ENCODE data around the gene VPS37C. TPM values are rescaled to one million over a fixed set of nuclear protein-coding genes. Genes with fewer than 3 reads are reported as not detected.

VPS37C gene
- total RNA-seq, 4 donors from 2014 or later, result 26.4 to 36.3 (median 35.7) TPM

DNA sequence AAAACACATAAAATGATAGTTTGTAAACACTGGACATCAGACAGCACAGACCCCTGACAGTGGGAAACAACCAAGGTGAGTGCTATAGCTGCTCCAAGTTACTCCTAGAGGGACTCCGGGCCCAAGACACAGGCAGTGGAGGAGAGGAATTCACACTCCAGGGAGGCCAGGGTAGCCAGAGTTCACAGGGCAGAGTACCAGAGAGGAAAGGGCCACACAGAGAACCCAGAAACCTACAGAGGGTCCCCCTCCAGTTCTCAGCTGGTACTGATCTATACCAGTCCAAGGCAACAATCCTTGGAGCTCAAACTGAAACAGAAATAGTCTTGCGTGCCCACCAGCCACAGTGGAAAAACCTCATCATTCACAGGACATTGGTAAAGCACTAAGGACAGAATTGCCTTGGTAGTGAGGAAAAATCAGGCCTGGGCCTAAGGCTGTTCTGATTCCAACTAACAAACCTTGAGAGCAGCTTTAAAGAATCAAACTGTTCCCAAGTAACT, 7.6 kb downstream of the VPS37C start:
- DNase-seq (ENCODE audit: low spot score in 2 of 2), result no peak
- WGBS, result 73% methylated on average over 2 of the region's 2 CpGs
- Histone ChIP-seq H3K36me3 (peaks cover 3% of the 10 kb centered on the region), H3K27me3 (no peaks in the 10 kb centered on the region), H3K27ac (peak overlapping the region; percentile 67), H3K9me3 (no peaks in the 10 kb centered on the region), H3K4me1 (peaks cover 64% of the 10 kb centered on the region), H3K4me3 (no peak overlapping the region)
- TF ChIP-seq POLR2A (IDR thresholded peaks at IDR 0.05), result no peak
- TF ChIP-seq, protein P1, sequence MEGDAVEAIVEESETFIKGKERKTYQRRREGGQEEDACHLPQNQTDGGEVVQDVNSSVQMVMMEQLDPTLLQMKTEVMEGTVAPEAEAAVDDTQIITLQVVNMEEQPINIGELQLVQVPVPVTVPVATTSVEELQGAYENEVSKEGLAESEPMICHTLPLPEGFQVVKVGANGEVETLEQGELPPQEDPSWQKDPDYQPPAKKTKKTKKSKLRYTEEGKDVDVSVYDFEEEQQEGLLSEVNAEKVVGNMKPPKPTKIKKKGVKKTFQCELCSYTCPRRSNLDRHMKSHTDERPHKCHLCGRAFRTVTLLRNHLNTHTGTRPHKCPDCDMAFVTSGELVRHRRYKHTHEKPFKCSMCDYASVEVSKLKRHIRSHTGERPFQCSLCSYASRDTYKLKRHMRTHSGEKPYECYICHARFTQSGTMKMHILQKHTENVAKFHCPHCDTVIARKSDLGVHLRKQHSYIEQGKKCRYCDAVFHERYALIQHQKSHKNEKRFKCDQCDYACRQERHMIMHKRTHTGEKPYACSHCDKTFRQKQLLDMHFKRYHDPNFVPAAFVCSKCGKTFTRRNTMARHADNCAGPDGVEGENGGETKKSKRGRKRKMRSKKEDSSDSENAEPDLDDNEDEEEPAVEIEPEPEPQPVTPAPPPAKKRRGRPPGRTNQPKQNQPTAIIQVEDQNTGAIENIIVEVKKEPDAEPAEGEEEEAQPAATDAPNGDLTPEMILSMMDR (IDR thresholded peaks at IDR 0.05), result no peak
- TF ChIP-seq EP300 (IDR thresholded peaks at IDR 0.05), result no peak
- TF ChIP-seq POLR2AphosphoS5 (IDR thresholded peaks at IDR 0.05), result no peak

DNA sequence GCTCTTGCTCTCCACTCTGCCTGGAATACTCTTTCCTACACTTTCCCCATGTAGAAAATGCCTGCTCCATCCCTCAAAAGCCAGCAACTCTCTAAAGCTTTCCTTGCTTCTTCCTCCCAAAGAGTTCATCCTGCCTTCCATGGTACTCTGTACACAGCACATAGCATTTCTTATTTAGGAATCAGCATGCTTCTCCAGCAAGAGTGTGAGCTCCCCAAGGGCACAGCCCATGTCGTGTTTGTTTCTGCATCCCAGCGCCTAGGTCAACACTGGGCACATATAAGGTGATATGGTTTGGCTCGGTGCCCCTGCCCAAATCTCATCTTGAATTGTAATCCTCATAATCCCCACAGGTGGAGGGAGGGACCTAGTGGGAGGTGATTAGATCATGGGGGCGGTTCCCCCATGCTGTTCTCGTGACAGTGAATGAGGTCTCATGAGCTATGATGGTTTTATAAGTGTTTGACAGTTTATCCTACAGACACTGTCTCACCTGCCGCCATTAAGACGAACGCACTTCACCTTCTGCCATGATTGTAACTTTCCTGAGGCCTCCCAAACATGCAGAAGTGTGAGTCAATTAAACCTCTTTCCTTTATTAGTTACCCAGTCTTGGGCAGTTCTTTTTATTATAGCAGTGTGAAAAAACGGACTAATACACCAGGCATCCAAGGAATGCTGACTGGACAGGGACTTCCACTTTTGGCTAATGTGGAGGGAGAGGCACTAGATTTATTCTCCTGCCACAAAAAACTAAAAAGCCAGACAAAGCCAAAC, 8.2 kb downstream of the VPS37C start:
- Histone ChIP-seq H3K36me3 (peaks cover 3% of the 10 kb centered on the region), H3K9me3 (no peaks in the 10 kb centered on the region), H3K4me3 (no peak overlapping the region), H3K4me1 (peaks cover 61% of the 10 kb centered on the region), H3K27me3 (no peaks in the 10 kb centered on the region), H3K27ac (peak overlapping the region; percentile 67)
- 68% methylated on average over 9 of the region's 9 CpGs for WGBS
- TF ChIP-seq POLR2A (IDR thresholded peaks at IDR 0.05) (no peak), EP300 (IDR thresholded peaks at IDR 0.05) (no peak), POLR2AphosphoS5 (IDR thresholded peaks at IDR 0.05) (no peak)
- TF ChIP-seq, protein P1 (IDR thresholded peaks at IDR 0.05), result no peak
- no peak for DNase-seq (ENCODE audit: low spot score in 2 of 2)

DNA sequence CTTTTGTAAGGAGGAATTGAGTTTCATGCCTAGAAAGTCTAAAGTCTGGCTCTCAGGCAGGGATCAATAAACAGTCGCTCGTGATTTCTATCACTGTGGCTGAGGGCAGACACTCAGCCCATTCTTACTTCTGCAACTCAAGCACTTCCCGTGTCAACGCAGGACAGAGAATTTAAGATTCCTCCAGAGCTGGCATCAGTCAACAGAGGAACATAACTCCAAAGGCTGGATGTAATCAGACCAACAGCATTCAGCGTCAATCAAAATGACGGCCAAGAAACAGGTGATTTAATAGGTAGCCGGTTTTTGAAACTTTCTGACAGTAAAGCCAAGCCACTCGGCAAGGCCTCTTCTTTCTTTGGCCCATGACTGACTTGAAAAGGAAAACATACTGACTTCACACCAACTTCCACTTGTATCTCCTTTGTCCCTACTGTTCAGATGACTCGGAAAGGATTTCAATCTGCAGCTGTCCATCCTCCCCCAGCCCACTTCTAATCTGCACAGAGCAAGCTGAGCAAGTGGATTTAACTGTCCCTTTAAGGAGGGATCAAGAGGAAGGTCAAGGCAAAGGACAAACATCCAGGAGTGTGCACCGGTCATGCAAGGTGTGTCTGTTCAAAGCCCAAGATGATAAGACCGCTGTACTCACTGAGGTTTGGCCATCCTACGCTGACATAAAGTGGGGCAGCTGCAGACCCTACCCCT, 9.5 kb downstream of the VPS37C start:
- Histone ChIP-seq H3K4me3 (no peak overlapping the region), H3K36me3 (peaks cover 3% of the 10 kb centered on the region), H3K9me3 (no peaks in the 10 kb centered on the region), H3K27me3 (no peaks in the 10 kb centered on the region), H3K27ac (no peak overlapping the region), H3K4me1 (peaks cover 62% of the 10 kb centered on the region)
- TF ChIP-seq POLR2A (IDR thresholded peaks at IDR 0.05) (no peak), POLR2AphosphoS5 (IDR thresholded peaks at IDR 0.05) (no peak), EP300 (IDR thresholded peaks at IDR 0.05) (no peak)
- TF ChIP-seq, protein P1 (IDR thresholded peaks at IDR 0.05), result no peak
- DNase-seq (ENCODE audit: low spot score in 2 of 2), result no peak
- WGBS, result 89% methylated on average over 11 of the region's 12 CpGs

GRCh38 chr11:61150706-61151544, 10.3 kb downstream of the VPS37C start:
- H3K4me3 ChIP-seq, result no peak overlapping the region

More at GRCh38 chr11:61150706-61151544, 10.3 kb downstream of the VPS37C start:
- Histone ChIP-seq H3K36me3 (peaks cover 3% of the 10 kb centered on the region), H3K27ac (no peak overlapping the region), H3K27me3 (no peaks in the 10 kb centered on the region), H3K4me1 (peaks cover 67% of the 10 kb centered on the region), H3K9me3 (no peaks in the 10 kb centered on the region)
- TF ChIP-seq POLR2A (IDR thresholded peaks at IDR 0.05) (no peak), EP300 (IDR thresholded peaks at IDR 0.05) (no peak), POLR2AphosphoS5 (IDR thresholded peaks at IDR 0.05) (no peak)
- TF ChIP-seq, protein P1 (IDR thresholded peaks at IDR 0.05), result no peak
- DNase-seq (ENCODE audit: low spot score in 2 of 2), result no peak
- 84% methylated on average over 19 of the region's 19 CpGs for WGBS
